Measurements from ENCODE around the gene PREX1. TPM values are rescaled to one million over a fixed set of nuclear protein-coding genes. Genes with fewer than 3 reads are reported as not detected.

PREX1 gene
- total RNA-seq, 1 donor from 2014 or later = 65.5 TPM

DNA sequence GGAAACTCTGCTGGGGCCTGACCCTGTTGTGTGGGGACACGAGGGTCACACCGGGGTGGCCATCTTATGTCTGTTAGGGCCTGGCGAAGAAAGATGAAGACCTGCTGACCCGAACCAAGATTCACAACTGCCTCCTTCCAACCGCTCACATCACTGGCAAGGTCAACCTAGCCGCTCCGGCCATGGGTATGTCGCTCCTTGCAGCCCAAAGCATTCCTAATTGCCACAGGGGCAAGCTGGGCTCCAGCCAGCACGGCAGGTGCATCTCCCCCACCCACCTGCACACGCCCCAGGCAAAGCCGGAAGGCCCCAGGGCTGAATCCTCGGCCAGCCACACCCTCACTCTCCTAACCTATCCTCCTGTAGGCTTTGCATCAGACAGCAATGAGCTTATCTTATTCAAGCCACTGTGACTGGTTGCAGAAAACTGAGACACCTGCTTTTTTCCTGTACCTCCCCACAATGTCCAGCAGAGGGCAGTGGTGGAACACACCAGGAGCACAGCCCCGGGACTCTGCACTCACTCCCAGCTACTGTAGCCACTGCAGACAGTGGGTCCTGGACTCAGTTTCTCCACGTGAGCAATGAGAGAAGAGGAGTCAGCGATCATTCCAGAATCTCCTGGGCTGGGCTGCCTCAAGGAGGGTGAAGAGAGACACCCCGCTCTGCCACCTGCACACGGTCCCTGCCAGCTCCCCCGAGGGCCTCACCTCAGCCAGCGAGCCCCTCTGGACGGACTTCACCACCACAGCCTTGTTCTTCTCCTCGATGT, 170.2 kb downstream of the PREX1 start:
- H3K4me3 Mint-ChIP-seq = no peak overlapping the region
- H3K9me3 Mint-ChIP-seq = no peaks in the 10 kb centered on the region
- intact Hi-C loops (cut with micrococcal nuclease) = loop anchor here (1.0 to 5.0 kb wide), 3 partner anchors 22 to 248 kb away; partner anchors contain the start of gene PREX1
- H3K4me1 Mint-ChIP-seq = peaks cover 13% of the 10 kb centered on the region
- H3K27ac Mint-ChIP-seq = no peak overlapping the region
- peak; percentile 89 for DNase-seq
- H3K36me3 Mint-ChIP-seq (ENCODE audit: low read depth) = peaks cover 66% of the 10 kb centered on the region
- no peaks in the 10 kb centered on the region for H3K27me3 Mint-ChIP-seq

- intact Hi-C loops (cut with micrococcal nuclease) = loop anchor here (1.0 to 5.0 kb wide), 3 partner anchors 21 to 249 kb away; partner anchors contain the start of gene PREX1
- H3K36me3 Mint-ChIP-seq (ENCODE audit: low read depth) = peaks cover 67% of the 10 kb centered on the region
- no peak overlapping the region for H3K27ac Mint-ChIP-seq
- no peak overlapping the region for H3K4me3 Mint-ChIP-seq
- DNase-seq = no peak
- no peaks in the 10 kb centered on the region for H3K27me3 Mint-ChIP-seq
- H3K9me3 Mint-ChIP-seq = no peaks in the 10 kb centered on the region
- H3K4me1 Mint-ChIP-seq = peaks cover 13% of the 10 kb centered on the region
These were observed 171.1 kb downstream of the PREX1 start for GRCh38 chr20:48656661-48657211.

DNA sequence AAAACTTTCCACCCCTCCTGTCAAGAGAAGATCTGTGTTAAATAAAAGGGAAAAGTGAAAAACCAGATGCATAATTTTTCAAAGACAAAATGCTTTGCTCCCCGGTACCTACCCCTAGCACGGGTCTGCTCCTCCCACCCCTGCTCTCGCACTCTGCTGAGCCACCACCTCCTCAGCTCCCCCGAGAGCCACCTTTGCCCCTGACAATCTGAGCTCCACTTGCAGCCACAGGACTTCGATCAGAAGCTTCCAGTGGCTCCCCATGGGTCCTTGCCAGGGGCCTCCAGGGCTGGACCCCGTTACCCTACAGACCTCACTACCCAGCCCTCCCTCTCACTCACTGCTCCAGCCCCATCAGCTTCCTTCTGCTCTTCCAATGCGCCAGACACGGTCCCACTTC, 171.7 kb downstream of the PREX1 start:
- peaks cover 13% of the 10 kb centered on the region for H3K4me1 Mint-ChIP-seq
- H3K4me3 Mint-ChIP-seq = no peak overlapping the region
- no peak overlapping the region for H3K27ac Mint-ChIP-seq
- H3K9me3 Mint-ChIP-seq = no peaks in the 10 kb centered on the region
- no peaks in the 10 kb centered on the region for H3K27me3 Mint-ChIP-seq
- peaks cover 70% of the 10 kb centered on the region for H3K36me3 Mint-ChIP-seq (ENCODE audit: low read depth)
- intact Hi-C loops (cut with micrococcal nuclease) = loop anchor here (5.0 kb wide), 1 partner anchor 171 kb away; the partner anchor contains the start of gene PREX1
- no peak for DNase-seq

DNA sequence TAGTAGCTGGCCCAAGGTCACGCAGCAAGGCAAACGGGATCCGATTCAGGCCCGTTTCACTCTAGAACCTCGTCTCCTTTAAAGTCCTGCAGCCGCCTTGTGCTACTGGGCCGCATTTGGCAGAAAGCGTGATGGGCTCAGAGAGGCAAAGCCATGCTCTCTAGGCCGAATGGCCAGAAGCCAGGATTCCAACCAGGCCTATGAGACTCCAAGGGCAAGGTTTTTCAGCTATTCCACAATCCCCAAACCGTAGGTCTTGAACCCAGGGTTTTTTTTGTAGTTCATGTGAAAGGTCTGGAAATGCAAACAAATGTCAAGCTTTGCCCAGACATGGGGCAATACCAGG, 174.1 kb downstream of the PREX1 start:
- peaks cover 5% of the 10 kb centered on the region for H3K4me1 Mint-ChIP-seq
- H3K36me3 Mint-ChIP-seq (ENCODE audit: low read depth) = peaks cover 70% of the 10 kb centered on the region
- H3K27ac Mint-ChIP-seq = no peak overlapping the region
- no peaks in the 10 kb centered on the region for H3K27me3 Mint-ChIP-seq
- intact Hi-C loops (cut with micrococcal nuclease) = no loop called here
- no peak overlapping the region for H3K4me3 Mint-ChIP-seq
- no peak for DNase-seq
- H3K9me3 Mint-ChIP-seq = no peaks in the 10 kb centered on the region

GRCh38 chr20:48652961-48653705, 174.7 kb downstream of the PREX1 start:
- intact Hi-C loops (cut with micrococcal nuclease) = no loop called here
- Mint-ChIP-seq H3K27me3 (no peaks in the 10 kb centered on the region), H3K9me3 (no peaks in the 10 kb centered on the region), H3K4me3 (no peak overlapping the region), H3K4me1 (peaks cover 2% of the 10 kb centered on the region), H3K27ac (no peak overlapping the region), H3K36me3 (ENCODE audit: low read depth) (peaks cover 72% of the 10 kb centered on the region)
- DNase-seq = no peak

GRCh38 chr20:48651960-48652359, 175.8 kb downstream of the PREX1 start:
- intact Hi-C loops (cut with micrococcal nuclease) = no loop called here
- Mint-ChIP-seq H3K4me1 (no peaks in the 10 kb centered on the region), H3K9me3 (no peaks in the 10 kb centered on the region), H3K27ac (no peak overlapping the region), H3K27me3 (no peaks in the 10 kb centered on the region), H3K4me3 (no peak overlapping the region), H3K36me3 (ENCODE audit: low read depth) (peaks cover 70% of the 10 kb centered on the region)
- no peak for DNase-seq

GRCh38 chr20:48651271-48651670, 176.5 kb downstream of the PREX1 start:
- Mint-ChIP-seq H3K9me3 (no peaks in the 10 kb centered on the region), H3K4me3 (no peak overlapping the region), H3K36me3 (ENCODE audit: low read depth) (peaks cover 65% of the 10 kb centered on the region), H3K27ac (peak overlapping the region; percentile 34), H3K27me3 (no peaks in the 10 kb centered on the region), H3K4me1 (no peaks in the 10 kb centered on the region)
- intact Hi-C loops (cut with micrococcal nuclease) = no loop called here
- no peak for DNase-seq

DNA sequence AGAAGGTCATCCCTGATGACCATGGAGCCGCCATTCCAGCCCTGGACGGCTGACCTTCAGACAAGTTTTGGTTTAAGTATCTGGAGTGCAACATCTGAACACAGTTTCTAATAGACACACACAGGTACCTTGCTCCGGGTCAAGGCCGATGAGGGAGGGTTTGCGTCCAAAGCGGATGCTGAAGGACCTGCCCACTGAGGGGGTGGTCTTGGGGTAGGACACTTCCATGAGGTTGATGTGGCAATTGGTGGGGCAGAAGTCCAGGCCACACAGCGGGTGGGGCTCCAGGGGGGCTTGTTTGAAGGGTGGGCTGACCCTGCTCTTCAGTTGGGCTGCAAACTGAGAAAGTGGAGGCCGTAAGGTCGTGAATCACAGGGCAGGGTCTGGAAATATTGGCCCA, 177.9 kb downstream of the PREX1 start:
- no peaks in the 10 kb centered on the region for H3K4me1 Mint-ChIP-seq
- H3K9me3 Mint-ChIP-seq = no peaks in the 10 kb centered on the region
- H3K36me3 Mint-ChIP-seq (ENCODE audit: low read depth) = peaks cover 64% of the 10 kb centered on the region
- no peak for DNase-seq
- intact Hi-C loops (cut with micrococcal nuclease) = no loop called here
- no peak overlapping the region for H3K4me3 Mint-ChIP-seq
- H3K27me3 Mint-ChIP-seq = no peaks in the 10 kb centered on the region
- H3K27ac Mint-ChIP-seq = no peak overlapping the region

DNA sequence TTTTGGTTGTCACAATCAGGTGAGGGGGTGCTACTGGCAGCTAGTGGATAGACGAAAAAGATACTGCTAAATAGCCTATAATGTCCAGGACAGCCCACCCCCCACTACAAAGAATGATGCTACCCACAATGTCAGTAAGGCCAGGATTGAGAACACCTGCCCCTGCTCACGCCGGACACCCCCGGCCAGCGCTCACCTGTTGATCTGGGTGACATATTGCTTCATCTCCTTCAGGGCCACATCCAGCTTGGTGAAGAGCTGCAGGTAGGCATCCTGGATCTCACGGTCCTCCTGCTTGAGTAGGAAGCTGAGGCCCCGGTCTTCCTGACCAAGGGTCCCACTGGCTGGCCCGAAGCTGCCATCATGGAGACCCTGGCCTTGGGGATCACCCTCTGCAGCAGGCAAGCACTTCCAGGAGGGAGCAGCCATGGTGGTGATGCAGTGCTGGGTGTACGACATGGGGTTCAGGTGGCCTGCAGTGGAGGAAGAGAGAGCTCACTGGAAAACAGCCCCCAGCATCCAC, 178.6 kb downstream of the PREX1 start:
- Mint-ChIP-seq H3K4me3 (no peak overlapping the region), H3K27ac (no peak overlapping the region), H3K36me3 (ENCODE audit: low read depth) (peaks cover 66% of the 10 kb centered on the region), H3K27me3 (no peaks in the 10 kb centered on the region), H3K9me3 (no peaks in the 10 kb centered on the region), H3K4me1 (no peaks in the 10 kb centered on the region)
- no peak for DNase-seq
- intact Hi-C loops (cut with micrococcal nuclease) = no loop called here

GRCh38 chr20:48648482-48649051, 179.2 kb downstream of the PREX1 start:
- no peak overlapping the region for H3K27ac Mint-ChIP-seq
- no peak for DNase-seq
- intact Hi-C loops (cut with micrococcal nuclease) = no loop called here
- no peaks in the 10 kb centered on the region for H3K4me1 Mint-ChIP-seq
- no peaks in the 10 kb centered on the region for H3K9me3 Mint-ChIP-seq
- H3K36me3 Mint-ChIP-seq (ENCODE audit: low read depth) = peaks cover 67% of the 10 kb centered on the region
- H3K4me3 Mint-ChIP-seq = no peak overlapping the region
- H3K27me3 Mint-ChIP-seq = no peaks in the 10 kb centered on the region

GRCh38 chr20:48647858-48648257, 179.9 kb downstream of the PREX1 start:
- intact Hi-C loops (cut with micrococcal nuclease) = no loop called here
- no peak for DNase-seq
- peaks cover 61% of the 10 kb centered on the region for H3K36me3 Mint-ChIP-seq (ENCODE audit: low read depth)
- H3K9me3 Mint-ChIP-seq = no peaks in the 10 kb centered on the region
- H3K27ac Mint-ChIP-seq = no peak overlapping the region
- no peak overlapping the region for H3K4me3 Mint-ChIP-seq
- no peaks in the 10 kb centered on the region for H3K4me1 Mint-ChIP-seq
- H3K27me3 Mint-ChIP-seq = no peaks in the 10 kb centered on the region

DNA sequence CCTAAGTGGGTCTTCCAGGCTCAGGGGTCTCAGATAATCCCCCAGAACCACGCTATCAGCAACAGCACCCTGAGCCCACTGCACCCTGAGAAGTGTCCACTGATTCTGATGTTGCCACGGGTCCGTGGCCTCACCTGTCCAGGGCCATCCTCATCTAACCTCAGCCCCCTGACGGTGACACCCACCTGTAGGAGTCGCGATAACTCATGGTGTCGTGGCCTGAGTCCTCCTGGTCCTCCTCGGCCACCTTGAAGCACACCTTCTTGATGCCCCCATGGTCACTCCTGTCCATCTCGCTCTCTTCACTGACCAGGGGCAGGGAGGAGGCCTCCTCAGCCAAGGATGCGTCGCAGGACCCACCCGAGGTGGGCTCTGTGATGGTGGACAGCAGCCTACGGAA, 182.1 kb downstream of the PREX1 start:
- H3K4me3 Mint-ChIP-seq = no peak overlapping the region
- peaks cover 58% of the 10 kb centered on the region for H3K36me3 Mint-ChIP-seq (ENCODE audit: low read depth)
- no peak overlapping the region for H3K27ac Mint-ChIP-seq
- no peak for DNase-seq
- intact Hi-C loops (cut with micrococcal nuclease) = no loop called here
- H3K27me3 Mint-ChIP-seq = no peaks in the 10 kb centered on the region
- H3K4me1 Mint-ChIP-seq = no peaks in the 10 kb centered on the region
- no peaks in the 10 kb centered on the region for H3K9me3 Mint-ChIP-seq

- Mint-ChIP-seq H3K36me3 (ENCODE audit: low read depth) (peaks cover 58% of the 10 kb centered on the region), H3K9me3 (no peaks in the 10 kb centered on the region), H3K27me3 (no peaks in the 10 kb centered on the region), H3K4me1 (no peaks in the 10 kb centered on the region), H3K27ac (no peak overlapping the region), H3K4me3 (no peak overlapping the region)
- no peak for DNase-seq
- intact Hi-C loops (cut with micrococcal nuclease) = no loop called here
These were observed 183.4 kb downstream of the PREX1 start for GRCh38 chr20:48644286-48644828.

Measured in activated CD4-positive, alpha-beta T cell treated with anti-CD3 and anti-CD28 coated beads, Interleukin-2, amount 10 ng/mL, durations not matched to agents 24 days and 14 days (primary cell).